ENCODE results near the gene LOXL3.
"Not testable (repeated sequence)": the region's sequence is repeated elsewhere in the genome, so short reads cannot be mapped to it uniquely, and the experiment has no call there.

The LOXL3 gene

DNA sequence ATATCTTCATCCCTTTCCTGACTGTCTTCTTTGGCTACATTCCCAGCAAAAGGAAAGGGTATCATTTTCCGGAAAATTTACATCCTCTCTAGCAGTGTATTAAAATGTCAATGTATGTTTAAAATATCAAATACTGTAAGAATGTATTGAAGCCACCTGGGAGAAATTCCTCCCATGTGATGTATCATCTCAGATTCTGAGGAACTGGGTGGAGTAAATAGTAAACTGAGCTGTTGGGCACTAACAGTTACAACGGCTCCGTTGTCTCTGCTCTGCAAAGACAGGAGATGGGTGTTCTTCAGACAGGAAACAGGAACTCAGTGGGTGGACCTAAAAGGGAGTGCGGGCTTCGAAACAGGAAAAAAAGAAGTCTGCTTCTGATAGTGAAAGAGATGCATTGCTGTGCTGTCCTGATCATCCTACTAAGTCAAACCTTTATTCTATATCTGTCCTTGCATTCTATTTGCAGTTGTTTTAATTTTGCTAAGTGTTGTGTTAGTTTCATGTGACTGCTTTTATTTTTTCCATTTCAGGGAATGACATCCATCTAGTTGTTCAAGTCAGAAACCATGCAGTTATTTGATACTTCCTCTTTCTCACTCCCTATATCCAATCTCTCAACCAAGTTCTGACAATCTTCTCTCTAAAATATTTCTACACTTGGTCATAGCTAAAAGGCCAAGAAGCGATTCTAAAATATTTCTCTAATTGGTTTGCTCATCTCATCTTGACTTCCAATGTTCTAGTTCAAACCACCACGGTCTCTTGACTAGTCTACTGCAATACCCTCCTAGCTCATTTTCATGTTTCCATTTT lies 20.2 kb upstream of the LOXL3 start:
- peak; percentile 95 for DNase-seq

DNA sequence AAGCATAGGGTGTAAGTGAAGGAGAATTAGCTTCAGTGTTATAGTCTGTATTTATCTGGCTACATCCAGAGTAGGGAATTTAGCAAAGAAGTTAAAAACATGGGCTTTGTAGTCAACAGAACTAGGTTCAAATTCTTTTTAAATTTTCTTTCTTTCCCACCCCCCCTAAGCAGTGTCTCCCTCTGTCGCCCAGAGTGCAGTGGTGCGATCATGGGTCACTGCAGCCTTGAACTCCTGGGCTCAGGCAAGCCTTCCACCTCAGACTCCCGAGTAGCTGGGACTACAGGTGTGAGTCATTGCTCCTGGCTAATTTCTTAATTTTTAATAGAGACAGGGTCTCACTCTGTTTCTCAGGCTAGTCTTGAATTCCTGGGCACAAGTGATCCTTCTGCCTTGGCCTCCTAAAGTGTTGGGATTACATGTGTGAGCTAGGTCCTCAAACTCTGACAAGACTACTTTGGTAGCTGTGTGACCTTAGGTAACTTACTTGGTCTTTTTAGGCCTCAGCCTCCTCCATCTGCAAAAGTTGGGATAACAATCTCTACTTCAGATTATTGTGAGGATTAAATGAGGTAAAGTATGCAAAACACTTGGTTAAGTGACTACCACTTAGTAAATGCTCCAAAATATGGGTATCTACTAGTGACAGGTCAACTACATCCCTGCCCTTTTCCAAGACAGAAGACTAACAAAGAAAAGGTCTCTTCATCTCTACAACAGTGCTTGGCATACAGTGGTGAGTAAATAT lies 18.6 kb upstream of the LOXL3 start:
- no peak for DNase-seq

DNA sequence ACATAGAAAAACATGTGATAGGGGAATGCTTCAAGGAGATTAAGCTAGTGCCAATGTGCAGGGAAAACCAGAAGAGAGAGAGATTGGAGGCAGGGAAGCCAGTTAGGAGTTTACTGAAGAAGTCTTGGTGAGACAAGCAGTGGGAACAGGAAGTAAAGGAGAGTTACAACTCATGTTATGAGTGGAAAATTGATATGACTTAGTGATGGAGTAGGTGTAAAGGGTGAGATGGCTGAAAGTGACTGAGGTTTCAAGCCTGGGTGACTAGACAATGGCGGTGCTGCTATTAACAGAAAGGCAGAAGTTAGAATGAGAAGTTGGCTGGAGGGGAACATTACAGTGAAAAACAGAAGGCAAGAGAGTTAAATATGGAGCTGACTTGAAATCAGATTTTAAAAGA lies 17.3 kb upstream of the LOXL3 start:
- DNase-seq, result no peak

DNA sequence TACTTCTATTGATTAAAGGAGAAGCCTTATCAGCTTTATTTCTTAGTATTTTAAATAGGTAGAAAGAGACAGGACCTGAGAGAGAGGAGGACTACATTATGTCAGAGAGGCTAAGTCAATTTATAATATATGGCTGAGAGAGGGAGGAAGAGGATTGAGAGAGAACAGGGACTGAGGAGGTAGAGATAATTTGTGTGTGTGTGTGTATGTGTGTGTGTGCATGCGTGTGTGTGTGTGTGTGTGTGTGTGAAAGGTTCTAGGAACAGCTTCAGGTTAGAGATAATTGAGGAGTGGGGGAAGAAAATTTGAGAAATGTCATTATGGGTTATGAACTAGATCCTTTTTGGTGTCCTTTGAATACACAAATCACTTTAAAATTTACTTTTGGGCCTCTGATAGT lies 15.9 kb upstream of the LOXL3 start:
- DNase-seq, result no peak

DNA sequence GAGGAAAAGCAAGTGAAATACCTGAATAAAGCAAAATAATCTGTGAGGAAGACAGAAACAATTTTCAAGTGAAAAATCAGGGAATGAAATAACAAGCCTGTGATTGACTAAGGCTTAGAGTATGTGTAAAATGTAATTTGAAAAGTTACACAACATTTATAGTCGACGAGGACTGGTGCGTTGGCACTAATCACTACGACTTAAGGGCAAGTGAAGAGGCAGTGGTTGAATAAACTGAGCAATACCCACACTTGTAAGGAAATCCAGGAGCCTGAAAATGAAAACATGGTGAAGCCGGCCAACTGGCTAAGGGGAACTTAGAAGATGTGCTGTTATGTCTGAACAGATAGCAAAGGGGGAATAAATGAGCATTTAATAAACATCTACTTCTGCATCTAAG lies 14.1 kb upstream of the LOXL3 start:
- peak; percentile 91 for DNase-seq

DNA sequence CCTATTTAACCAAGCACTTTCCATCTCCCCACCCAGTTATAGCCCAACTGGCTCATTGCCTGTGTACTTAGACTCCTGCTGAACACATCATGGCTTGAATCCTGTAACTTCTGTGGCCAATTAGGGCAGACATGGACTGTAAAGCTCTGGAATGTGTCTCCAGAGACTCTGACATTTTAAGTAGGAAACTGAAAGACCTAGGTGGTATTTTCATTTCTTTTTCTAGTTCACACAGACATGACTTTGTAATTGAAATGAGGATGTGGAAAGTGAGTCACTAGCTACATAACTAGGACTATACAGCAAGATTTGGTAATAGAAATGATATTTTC lies 13.0 kb upstream of the LOXL3 start:
- peak; percentile 78 for DNase-seq

DNA sequence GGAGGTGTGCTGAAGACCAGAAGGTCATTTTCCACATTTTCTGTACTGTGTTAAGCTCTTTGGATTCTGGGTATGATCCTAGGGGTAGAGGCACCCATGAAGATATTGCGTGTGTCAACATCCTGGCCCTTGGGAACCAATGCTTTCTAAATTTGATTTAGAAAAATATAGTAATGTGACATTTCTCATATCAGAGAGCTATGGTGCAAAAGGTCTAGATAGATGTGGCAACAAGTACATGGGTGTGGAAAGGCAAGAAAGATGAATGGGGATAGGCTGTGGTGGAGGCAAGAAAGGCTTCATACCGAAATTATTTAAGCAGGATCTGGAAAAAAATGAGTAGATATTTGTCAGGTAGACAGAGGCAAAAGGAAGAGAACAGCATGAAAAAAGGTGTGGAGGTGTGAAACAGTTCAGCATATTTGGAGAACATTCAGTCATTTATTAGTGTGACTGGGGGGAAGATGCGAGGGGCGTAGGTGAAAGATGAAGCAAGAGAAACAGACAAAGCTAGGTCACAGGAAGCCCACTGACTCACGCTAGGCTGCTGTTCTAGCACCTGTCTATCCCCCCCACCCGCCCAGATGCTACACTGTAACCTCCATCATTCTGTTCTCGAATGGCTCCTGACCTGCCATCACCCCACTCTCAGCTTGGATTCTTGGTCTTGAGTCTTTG lies 12.5 kb upstream of the LOXL3 start:
- DNase-seq, result no peak

DNA sequence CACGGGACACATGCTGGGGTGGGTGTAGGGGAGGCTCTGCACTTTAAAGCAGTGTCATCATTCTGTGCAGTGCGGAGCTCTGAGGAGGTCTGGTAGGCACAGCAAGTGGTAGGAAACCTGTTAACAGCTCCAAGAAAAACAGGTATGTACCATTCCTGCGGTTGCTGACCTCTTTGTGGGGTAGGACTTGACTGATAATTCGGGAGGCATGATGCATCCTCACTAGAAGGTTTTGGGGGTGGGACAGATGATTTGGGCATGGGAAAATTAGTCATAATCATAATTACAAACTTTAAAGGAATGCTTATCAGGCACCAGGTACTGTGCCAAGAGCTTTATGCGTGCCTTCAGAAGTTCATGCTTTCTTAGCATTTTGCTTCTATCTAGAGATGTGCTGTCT lies 10.5 kb upstream of the LOXL3 start:
- peak; percentile 61 for DNase-seq

DNA sequence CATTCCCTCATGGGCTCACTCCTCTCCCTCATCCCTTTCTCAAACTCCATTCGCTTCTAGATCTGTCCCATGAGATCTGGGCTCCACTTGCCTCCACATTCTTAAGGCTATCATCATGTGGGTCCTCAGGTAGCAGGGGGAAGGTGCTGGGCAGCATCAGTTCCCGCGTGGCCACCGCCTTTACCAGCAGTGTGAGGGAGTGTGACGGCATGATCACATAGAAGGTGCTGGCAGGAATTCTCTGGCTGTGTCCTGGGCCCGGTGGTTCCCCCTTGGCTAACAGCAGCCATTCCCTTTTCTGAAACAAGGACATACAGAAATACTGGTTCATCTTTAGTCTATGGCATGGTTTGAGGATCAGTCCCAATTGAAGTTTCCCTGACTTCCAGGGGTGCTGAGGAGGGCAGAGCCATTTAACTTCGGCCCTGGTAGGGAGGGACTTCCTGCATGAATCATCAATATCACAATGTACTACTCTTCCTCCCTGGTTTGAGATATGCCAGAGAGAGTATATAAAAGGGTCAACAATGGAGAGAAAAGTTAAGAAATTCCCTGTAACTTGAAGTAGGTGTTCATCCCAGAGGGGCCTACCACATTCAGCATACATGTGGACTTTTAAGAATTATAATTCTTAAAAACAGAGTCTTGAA lies 8.5 kb upstream of the LOXL3 start:
- DNase-seq, result no peak

DNA sequence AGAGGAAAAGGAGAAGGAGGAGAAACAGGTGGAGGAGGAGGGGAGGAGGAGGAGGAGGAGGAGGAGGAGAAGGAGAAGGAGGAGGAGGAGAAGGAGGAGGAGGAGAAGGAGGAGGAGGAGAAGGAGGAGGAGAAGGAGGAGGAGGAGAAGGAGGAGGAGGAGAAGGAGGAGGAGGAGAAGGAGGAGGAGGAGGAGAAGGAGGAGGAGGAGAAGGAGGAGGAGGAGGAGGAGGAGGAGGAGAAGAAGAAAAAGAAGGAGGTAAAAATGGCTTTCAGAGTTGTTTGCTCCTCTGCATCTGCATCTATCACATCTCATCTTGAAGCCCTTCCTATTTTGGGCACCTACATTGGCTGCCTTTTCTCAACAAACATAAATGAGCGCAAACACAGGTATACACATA lies 7.3 kb upstream of the LOXL3 start:
- not testable (repeated sequence) for DNase-seq

DNA sequence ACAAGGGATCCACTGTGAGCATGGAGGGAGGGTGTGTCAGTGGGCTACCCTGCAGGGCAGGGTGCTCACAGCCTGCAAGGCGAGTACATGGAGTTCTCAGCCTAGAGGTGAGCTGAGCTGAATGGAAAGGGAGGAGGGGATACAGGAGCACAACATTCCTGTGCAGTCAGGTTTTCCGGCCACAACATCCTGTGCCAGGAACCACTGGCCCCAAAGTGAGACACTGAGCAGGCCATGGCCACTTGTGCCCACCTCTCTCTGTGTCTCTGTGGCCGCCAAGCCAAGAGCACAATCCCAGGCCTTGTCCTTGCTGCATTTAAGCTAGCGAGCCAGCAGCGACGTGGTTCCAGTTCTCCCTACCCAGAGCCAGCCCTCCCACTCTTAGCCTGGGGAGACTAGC lies 6.8 kb upstream of the LOXL3 start:
- no peak for DNase-seq

DNA sequence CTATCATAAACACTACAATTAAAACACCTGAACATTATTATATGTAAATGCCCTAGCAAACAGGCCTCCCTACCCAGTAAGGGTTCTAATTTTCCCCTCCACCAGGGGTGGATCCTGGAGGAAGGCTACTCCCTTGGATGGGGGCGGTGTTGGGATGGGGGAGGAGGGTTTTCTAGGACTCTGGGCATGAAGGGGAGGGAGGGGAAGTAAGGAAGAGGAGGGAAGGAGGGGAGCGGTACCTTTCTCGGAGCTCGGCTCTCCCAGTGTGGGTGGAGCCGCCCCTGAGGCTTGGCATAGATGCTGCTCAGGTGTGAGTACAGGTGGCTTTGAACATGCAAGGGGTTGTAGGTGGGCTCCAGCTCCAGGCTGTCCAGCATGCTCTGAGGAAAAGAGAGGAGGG lies 6.2 kb upstream of the LOXL3 start:
- no peak for DNase-seq

DNA sequence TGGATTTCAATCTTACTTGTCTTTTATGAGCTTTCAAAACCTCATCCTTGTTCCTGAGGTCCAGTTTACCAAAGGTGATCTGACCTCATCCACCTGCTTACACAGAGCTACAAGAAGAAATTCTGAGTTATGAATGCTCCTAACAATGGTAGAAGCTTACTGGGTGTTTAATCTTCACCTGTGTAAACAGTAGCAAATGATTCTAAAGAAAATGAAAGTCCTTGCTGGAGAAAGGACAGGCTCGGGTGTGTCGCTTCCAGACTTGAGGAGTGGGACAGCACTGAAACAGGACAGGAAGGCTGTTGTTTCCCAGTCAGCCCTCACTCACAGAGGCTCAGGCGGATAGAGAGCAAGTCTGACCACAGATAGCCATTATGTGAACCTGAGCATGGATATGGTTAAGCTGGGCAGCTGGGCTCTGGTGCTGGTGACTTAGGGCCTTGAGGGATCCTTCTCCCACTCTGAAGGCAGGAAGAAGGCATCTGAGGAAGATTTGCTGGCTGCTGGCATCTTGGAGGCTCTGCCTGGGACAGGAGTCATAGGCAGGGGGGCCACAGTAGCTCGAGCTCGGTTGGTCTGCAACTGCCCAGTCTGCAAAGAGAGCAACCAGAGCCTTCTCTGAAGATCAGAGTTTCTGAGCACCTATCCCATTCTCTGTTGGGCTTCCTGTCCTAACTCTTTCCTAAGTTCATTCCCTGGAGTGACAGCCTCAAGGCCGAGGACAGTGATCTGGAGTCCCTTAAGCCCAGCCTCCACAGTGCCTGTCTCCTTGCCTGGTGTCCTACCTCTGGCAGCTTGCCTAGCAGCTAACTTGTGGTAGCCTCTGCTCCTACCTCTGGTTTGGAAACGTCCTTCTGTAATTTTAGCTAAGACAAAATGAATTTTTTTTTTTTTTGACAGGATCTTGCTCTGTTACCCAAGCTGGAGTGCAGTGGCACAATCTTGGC lies 4.8 kb upstream of the LOXL3 start:
- DNase-seq, result no peak

DNA sequence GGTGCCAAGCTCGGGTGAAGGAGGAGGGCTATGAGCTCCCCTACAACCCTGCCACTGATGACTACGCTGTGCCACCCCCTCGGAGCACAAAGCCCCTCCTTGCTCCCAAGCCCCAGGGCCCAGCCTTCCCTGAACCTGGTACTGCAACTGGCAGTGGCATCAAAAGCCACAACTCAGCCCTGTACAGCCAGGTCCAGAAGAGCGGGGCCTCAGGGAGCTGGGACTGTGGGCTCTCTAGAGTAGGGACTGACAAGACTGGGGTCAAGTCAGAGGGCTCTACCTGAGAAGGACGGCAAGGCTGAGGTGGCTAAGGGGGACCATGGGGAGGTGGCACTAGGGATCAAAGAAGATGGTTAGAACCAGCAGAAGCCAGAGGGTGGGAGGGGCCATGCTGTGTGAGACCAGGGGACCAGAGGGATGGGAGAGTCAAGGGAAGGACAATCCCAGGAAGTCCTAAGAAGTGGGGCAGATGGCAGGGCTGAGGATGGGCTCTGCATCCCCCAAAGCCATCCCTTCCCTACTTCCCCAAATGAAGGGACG lies 3.2 kb upstream of the LOXL3 start:
- no peak for DNase-seq

DNA sequence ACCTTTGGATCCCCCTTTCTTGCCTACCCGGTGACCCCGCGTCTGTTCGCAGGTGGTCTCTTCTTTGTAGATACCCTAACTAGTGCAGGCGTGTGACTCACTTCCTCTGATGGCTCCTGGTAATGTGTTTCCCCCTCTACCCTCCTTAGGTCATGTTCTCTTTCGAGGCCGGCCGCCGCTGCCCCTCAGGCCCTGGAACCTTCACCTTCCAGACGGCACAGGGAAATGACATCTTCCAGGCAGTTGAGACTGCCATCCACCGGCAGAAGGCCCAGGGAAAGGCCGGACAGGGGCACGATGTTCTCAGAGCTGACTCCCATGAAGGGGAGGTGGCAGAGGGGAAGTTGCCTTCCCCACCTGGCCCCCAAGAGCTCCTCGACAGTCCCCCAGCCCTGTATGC lies 2.4 kb upstream of the LOXL3 start:
- no peak for DNase-seq

DNA sequence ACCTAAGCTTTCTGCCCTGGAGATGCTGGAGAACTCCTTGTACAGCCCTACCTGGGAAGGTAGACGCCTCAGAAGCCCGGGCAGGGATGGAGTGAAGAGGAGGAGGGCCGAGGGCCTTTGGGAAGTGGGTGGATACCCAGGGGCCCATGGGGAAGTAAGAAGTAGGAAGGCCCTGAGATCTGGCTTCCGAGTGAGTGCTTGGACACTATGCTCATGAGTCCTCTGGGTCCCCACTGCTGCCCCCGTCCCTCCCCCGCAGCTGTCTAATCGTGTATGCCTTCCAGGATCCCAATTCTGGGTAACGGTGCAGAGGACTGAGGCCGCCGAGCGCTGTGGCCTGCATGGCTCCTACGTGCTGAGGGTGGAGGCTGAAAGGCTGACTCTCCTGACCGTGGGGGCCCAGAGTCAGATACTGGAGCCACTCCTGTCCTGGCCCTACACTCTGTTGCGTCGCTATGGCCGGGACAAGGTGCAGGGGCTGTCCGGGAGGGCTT lies 1.9 kb upstream of the LOXL3 start:
- no peak for DNase-seq

DNA sequence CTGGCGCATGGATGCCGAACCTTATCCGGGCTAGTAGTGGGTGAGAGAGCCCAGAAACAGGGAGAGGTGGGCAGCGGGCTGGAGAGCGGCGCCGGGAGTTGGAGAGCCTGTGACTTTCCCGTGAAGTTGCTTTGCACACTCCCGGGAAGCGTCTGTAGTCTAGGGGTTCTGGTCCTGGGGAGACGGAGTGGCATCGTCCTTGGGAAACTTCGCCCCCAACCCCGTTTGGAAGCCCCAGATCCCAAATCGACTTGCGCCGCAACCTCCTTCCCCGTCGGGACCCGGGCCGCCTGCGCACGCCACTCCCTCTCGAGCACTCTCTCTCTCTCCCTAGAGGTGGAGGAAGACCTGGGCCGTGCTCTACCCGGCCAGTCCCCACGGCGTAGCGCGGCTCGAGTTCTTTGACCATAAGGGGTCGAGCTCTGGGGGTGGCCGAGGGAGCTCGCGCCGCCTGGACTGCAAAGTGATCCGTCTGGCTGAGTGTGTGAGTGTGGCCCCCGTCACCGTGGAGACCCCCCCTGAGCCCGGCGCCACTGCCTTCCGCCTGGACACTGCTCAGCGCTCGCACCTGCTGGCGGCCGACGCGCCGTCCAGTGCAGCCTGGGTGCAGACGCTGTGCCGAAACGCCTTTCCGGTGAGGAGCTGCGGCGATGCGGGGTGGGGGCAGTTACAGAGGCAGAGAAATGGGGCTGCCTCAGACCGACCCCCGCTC lies 1.2 kb upstream of the LOXL3 start:
- peak; percentile 13 for DNase-seq

DNA sequence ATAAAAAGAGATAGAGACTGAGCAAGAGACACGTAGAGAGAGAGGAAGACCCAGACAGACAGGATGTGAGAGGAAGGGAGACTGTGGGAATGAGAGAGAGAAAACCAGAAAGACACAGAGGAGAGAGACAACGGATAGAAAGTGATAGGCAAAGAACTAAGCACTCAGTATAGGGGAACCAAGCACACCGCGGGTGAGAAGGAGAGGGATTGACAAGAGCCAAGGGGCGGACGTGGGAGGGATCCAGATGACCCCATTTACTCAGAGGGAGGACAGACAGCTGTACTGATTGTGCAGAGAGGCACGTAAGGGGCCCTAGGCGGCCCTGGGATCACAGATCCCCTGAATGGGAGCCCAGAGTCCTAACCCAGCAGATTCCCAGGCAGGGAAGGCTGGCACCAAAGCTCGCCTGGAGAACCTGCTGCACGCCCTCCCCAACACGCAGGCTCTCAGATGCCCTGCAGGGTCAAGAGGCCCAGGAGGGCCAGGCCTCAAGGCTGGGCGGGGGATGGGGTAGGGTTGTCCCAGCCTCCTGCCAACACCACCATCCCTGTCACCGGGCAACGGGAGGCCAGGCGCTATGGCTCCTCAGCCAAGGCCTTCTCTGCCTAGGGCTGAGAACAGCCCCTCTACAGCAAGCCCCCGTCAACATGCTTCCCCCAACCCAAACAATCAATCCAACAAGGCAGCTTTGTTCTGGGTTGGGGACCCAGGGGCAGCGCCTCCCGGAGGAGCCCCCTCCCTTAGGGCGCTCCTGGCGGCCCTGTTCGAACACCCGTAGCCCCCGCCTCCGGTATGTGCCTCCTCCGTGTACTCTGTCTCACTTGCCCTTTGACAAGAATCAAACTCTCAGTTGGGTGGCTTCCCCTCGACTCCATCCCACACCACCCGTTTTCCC lies 579 bp downstream of the LOXL3 start:
- DNase-seq, result no peak

DNA sequence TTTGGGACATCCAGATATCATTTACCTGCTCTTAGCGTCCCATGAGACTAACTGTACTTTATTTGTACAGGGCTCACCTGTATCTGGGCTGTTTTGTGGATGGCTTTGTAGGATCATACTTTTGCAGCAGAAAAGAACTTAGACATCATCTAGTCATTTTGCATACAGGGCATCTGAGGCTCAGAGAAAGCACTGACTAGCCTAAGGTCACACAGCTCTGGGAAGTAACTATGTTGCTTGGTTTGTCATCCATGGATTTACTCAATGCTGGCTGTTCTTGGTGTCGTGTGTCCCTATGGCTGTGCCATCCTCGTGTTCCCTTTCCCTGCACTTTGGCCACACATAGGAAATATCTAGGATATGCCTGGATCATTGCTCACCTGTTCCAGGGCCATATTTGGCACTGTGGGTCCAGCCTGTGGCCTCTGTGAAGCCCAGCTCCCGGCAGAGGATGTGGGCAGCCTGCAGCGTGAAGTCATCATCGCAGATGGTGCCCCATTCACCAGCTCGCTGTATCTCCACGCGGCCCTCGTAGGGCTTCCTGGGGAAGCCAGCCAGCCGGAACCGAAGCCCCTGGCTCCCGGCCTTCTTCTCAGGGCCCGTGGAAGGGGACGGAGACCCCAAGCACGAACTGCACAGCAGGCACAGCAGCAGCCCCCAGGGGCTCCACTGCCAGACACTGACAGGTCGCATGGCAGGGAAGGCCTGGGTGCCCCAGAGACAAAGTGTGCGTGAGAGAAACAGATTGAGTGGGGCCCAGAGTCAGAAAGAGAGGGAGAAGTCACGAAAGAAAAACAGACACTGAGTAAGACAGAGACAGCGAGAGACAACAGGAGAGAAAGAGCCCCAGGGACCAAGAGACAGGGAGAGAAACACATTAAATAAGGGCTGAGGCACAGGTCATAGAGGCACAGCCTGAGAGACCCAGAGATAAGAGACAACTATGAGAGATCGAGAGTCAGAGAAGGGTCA lies 1.5 kb downstream of the LOXL3 start:
- no peak for DNase-seq
